ENCODE data around the gene TMEM273.

DNA sequence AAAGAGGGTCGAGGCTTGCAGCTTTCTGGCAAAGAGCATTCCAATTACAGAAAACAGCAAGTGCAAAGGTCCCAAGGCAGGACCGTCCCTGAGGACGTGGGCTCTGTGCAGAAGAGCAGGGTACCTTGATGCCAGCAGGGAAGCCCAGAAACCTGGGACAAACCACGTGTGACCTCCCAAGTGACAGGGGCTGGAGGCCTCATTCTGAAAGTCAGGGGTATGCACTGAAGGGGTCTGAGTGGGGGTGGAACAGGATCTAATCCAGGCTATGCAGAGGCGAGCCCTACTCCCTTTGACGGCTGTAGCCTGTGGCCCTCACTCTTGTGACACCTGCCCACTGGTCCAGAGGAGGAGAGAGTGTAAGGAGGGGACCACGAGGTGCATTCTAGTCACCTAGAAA lies 22.9 kb downstream of the TMEM273 start:
- TF ChIP-seq, protein P1, sequence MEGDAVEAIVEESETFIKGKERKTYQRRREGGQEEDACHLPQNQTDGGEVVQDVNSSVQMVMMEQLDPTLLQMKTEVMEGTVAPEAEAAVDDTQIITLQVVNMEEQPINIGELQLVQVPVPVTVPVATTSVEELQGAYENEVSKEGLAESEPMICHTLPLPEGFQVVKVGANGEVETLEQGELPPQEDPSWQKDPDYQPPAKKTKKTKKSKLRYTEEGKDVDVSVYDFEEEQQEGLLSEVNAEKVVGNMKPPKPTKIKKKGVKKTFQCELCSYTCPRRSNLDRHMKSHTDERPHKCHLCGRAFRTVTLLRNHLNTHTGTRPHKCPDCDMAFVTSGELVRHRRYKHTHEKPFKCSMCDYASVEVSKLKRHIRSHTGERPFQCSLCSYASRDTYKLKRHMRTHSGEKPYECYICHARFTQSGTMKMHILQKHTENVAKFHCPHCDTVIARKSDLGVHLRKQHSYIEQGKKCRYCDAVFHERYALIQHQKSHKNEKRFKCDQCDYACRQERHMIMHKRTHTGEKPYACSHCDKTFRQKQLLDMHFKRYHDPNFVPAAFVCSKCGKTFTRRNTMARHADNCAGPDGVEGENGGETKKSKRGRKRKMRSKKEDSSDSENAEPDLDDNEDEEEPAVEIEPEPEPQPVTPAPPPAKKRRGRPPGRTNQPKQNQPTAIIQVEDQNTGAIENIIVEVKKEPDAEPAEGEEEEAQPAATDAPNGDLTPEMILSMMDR (IDR thresholded peaks at IDR 0.05), result no peak
- TF ChIP-seq POLR2A (IDR thresholded peaks at IDR 0.05), result no peak
